K562 (cell line): ENCODE results near the gene IL21. TPM values are rescaled to one million over a fixed set of nuclear protein-coding genes. Genes with fewer than 3 reads are reported as not detected.

Experiments
- ARID1B ChIP-seq: fragments of 450-650 bp; IDR thresholded peaks from 2 replicates; pipeline ENCODE4 v1.6.1; 2016; ENCODE audit warnings: antibody characterized with exemption, mild to moderate bottlenecking, inconsistent platforms
- BCL6 ChIP-seq: fragments of 250-450 bp; sonication (Bioruptor Pico); IDR thresholded peaks from 2 replicates; pipeline ENCODE4 v1.4.0; 2020
- BCOR ChIP-seq: fragments of 450-650 bp; IDR thresholded peaks from 2 replicates; pipeline ENCODE4 v1.6.1; 2016
- CREM ChIP-seq: IDR thresholded peaks from 2 replicates; pipeline ENCODE4 v1.6.1; 2014; ENCODE audit warnings: antibody characterized with exemption, low read depth
- POLR2B ChIP-seq: fragments of 450-650 bp; IDR thresholded peaks from 2 replicates; pipeline ENCODE4 v1.6.1; 2018; ENCODE audit warnings: low read depth; ENCODE audit not compliant: partially characterized antibody
- SAFB2 ChIP-seq: fragments of 200-400 bp; formaldehyde crosslinking; IDR thresholded peaks from 2 replicates; pipeline ENCODE4 v1.6.1; 2018; ENCODE audit warnings: borderline replicate concordance, low read length, low read depth, moderate library complexity; ENCODE audit not compliant: severe bottlenecking
- ZNF395 ChIP-seq: fragments of 200-800 bp; sonication (Bioruptor generic); IDR thresholded peaks from 2 replicates; pipeline ENCODE4 v1.6.1; 2017; ENCODE audit warnings: missing genetic modification characterization, missing compliant biosample characterization
- ZNF655 ChIP-seq: fragments of 250-450 bp; sonication (Bioruptor Pico); IDR thresholded peaks from 2 replicates; pipeline ENCODE4 v1.5.0; 2021
- ZNF766 ChIP-seq: fragments of 200-800 bp; sonication (Bioruptor generic); conservative IDR thresholded peaks from 2 replicates; pipeline ENCODE4 v1.6.1; 2016; ENCODE audit warnings: missing genetic modification characterization, missing compliant biosample characterization
- polyA plus RNA-seq, 8 experiments: library from polyadenylated mRNA; depleted of rRNA in 4 of 8; stranded (reverse) in 5 of 8; unstranded in 3 of 8; fragments of >200 nt; fragmentation: Nextera tagmentation in 2 of 8; fragmentation: Illumina TruSeq in 1 of 8; extraction: Ambion mirVana in 2 of 8; extraction: Trizol in 1 of 8; gene quantifications; 2 replicates each; pipeline versions ENCODE4 v1.2.1 to v1.2.3, GENCODE V29; 2011 to 2014; ENCODE audit warnings: inconsistent platforms in 1 of 8, missing spikeins in 1 of 8
- total RNA-seq, 7 experiments: library from RNA; depleted of rRNA in 6 of 7; stranded (reverse); fragments of >200 nt in 6 of 7; fragmentation: Illumina TruSeq in 2 of 7; extraction: Trizol in 2 of 7; gene quantifications; 2 replicates each; pipeline versions ENCODE4 v1.2.1 to v1.2.3, GENCODE V29; 2011 to 2021; ENCODE audit warnings: low replicate concordance in 1 of 7
- TF ChIP-seq, protein P1 (sequence below): fragments of 200-400 bp; formaldehyde crosslinking; IDR thresholded peaks from 2 replicates; pipeline ENCODE4 v1.6.1; 2017; ENCODE audit warnings: mild to moderate bottlenecking, low read depth, low read length, moderate library complexity
- TF ChIP-seq, protein P2 (sequence below): fragments of 250-450 bp; sonication (Bioruptor Pico); IDR thresholded peaks from 2 replicates; pipeline ENCODE4 v1.8.0; 2021; ENCODE audit warnings: borderline replicate concordance, mild to moderate bottlenecking, moderate library complexity; ENCODE audit not compliant: poor library complexity, severe bottlenecking

Gene IL21
- total and polyA plus RNA-seq, 9 of the 15 experiments (the other 6 are each of a cell fraction or from before 2014, with no cell fraction given) = not detected

GRCh38 chr4:122661176-122662160 is 40.6 kb upstream of the IL21 start (continued):
- TF ChIP-seq, protein P1, sequence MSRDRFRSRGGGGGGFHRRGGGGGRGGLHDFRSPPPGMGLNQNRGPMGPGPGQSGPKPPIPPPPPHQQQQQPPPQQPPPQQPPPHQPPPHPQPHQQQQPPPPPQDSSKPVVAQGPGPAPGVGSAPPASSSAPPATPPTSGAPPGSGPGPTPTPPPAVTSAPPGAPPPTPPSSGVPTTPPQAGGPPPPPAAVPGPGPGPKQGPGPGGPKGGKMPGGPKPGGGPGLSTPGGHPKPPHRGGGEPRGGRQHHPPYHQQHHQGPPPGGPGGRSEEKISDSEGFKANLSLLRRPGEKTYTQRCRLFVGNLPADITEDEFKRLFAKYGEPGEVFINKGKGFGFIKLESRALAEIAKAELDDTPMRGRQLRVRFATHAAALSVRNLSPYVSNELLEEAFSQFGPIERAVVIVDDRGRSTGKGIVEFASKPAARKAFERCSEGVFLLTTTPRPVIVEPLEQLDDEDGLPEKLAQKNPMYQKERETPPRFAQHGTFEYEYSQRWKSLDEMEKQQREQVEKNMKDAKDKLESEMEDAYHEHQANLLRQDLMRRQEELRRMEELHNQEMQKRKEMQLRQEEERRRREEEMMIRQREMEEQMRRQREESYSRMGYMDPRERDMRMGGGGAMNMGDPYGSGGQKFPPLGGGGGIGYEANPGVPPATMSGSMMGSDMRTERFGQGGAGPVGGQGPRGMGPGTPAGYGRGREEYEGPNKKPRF = no peak
- no peak; the same call in 1 of the 2 replicates for TF ChIP-seq ARID1B
- TF ChIP-seq ZNF655 = no peak
- no peak for TF ChIP-seq BCOR
- TF ChIP-seq SAFB2 = no peak
- TF ChIP-seq ZNF766 = peak; percentile 66; the same call in 1 of the 2 replicates
- TF ChIP-seq POLR2B = no peak
- TF ChIP-seq, protein P2, sequence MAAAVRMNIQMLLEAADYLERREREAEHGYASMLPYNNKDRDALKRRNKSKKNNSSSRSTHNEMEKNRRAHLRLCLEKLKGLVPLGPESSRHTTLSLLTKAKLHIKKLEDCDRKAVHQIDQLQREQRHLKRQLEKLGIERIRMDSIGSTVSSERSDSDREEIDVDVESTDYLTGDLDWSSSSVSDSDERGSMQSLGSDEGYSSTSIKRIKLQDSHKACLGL (CRISPR knock-in tag) = no peak
- TF ChIP-seq ZNF395 (CRISPR knock-in tag) = peak; percentile 45; the same call in 1 of the 2 replicates
- TF ChIP-seq BCL6 = 0 out of 2 replicates have a peak, but pooled peaks have one; percentile 31
- peak; percentile 83 for TF ChIP-seq CREM
